ENCODE results near the gene WRAP53.
"Not testable (repeated sequence)": the region's sequence is repeated elsewhere in the genome, so short reads cannot be mapped to it uniquely, and the experiment has no call there.

GRCh38 chr17:7641635-7642034, 46.6 kb upstream of the WRAP53 start:
- TF ChIP-seq CTCF, POLR2AphosphoS5, POLR2A (IDR thresholded peaks at IDR 0.05): not testable (repeated sequence)

Measured in transverse colon (tissue), 4 donors.